HepG2 (cell line): ENCODE results near the gene EIF1AD. TPM values are rescaled to one million over a fixed set of nuclear protein-coding genes. Genes with fewer than 3 reads are reported as not detected.

ENCODE experiments used
- ATAC-seq: fragments of 200-7000 bp; cut with Tn5 transposase; 3 replicates; pipeline ENCODE4 v1.9.1; 2020; ENCODE audit warnings: mild to moderate bottlenecking, moderate library complexity
- BruUV-seq: library from RNA; stranded (reverse); fragments of 400-500 nt; replicated peaks from 2 replicates; lab custom pipeline; 2021; lab: Mats Ljungman, UMichigan
- CTCF ChIA-PET: fragments of 300-600 bp; formaldehyde crosslinking; extraction: SDS; loops from one replicate; lab custom pipeline; 2021; ENCODE audit warnings: low total read pairs, inconsistent platforms, low intra/inter-chr PET ratio; lab: Yijun Ruan, JAX
- POLR2A ChIA-PET: fragments of 350-600 bp; sonication (Branson Sonifier 250); formaldehyde crosslinking; loops from one replicate; lab custom pipeline; 2020; ENCODE audit warnings: antibody characterized with exemption, inconsistent platforms; lab: Yijun Ruan, JAX
- DNase-seq: peaks from one replicate; pipeline ENCODE4 v3.0.0-alpha.2; 2015; ENCODE audit warnings: low spot score
- FAIRE-seq: peaks from 3 replicates; lab custom pipeline; 2011; peaks lifted over from hg19 to GRCh38; lab: Jason Lieb, UNC
- H2AFZ ChIP-seq: one replicate; pipeline ENCODE4 v1.6.1; 2011; ENCODE audit warnings: low read length, inconsistent platforms
- H3K27ac ChIP-seq: fragments of 300-600 bp; 3 replicates; pipeline ENCODE4 v1.8.0; 2011; ENCODE audit warnings: mixed run types, mild to moderate bottlenecking, mixed read lengths, low read length, inconsistent platforms; ENCODE audit not compliant: insufficient read depth; ENCODE audit errors: extremely low read length
- H3K27me3 ChIP-seq, 2 experiments: fragments of 200-600 bp in 1 of 2; 2 replicates in 1 of 2; 3 replicates in 1 of 2; pipeline versions ENCODE4 v1.6.0 to v1.8.0; 2011; ENCODE audit warnings: low read length in 2 of 2, mild to moderate bottlenecking in 2 of 2, moderate library complexity in 2 of 2, inconsistent platforms in 1 of 2; ENCODE audit not compliant: insufficient read depth in 2 of 2, control insufficient read depth in 1 of 2
- H3K36me3 ChIP-seq, 2 experiments: fragments of 200-600 bp in 1 of 2; replicated peaks in 1 of 2; 2 replicates in 1 of 2; 3 replicates in 1 of 2; pipeline versions ENCODE4 v1.5.1 to v1.8.0; 2011; ENCODE audit warnings: low read length in 2 of 2, inconsistent platforms in 1 of 2; ENCODE audit not compliant: insufficient read depth in 2 of 2, control insufficient read depth in 1 of 2
- H3K4me1 ChIP-seq: 2 replicates; pipeline ENCODE4 v1.5.1; 2012; ENCODE audit warnings: low read length, inconsistent platforms; ENCODE audit not compliant: insufficient read depth
- H3K4me2 ChIP-seq: 2 replicates; pipeline ENCODE4 v1.6.0; 2011; ENCODE audit warnings: low read depth, low read length, inconsistent platforms
- H3K4me3 ChIP-seq, 3 experiments: fragments of 200-600 bp in 1 of 3; sonication (generic), shearing (Covaris generic) in 1 of 3; replicated peaks in 1 of 3; 2 replicates each; pipeline ENCODE4 v1.5.1; 2011 to 2016; ENCODE audit warnings: low read length in 3 of 3, inconsistent platforms in 2 of 3, low read depth in 2 of 3, mild to moderate bottlenecking in 2 of 3, control low read depth in 1 of 3, mixed read lengths in 1 of 3; ENCODE audit not compliant: insufficient read depth in 1 of 3
- H3K79me2 ChIP-seq: one replicate; pipeline ENCODE4 v1.6.1; 2011; ENCODE audit warnings: low read length, inconsistent platforms; ENCODE audit not compliant: insufficient read depth
- H3K9ac ChIP-seq: 2 replicates; pipeline ENCODE4 v1.6.0; 2011; ENCODE audit warnings: mild to moderate bottlenecking, low read depth, low read length, inconsistent platforms; ENCODE audit not compliant: insufficient read depth
- H3K9me3 ChIP-seq: 2 replicates; pipeline ENCODE4 v1.5.1; 2012; ENCODE audit warnings: mild to moderate bottlenecking, low read length
- H4K20me1 ChIP-seq: 2 replicates; pipeline ENCODE4 v1.6.0; 2011; ENCODE audit warnings: inconsistent platforms, mild to moderate bottlenecking, low read length, moderate library complexity; ENCODE audit not compliant: insufficient read depth
- AGO2 ChIP-seq: fragments of 200-400 bp; formaldehyde crosslinking; optimal IDR thresholded peaks from 2 replicates; pipeline ENCODE3; 2017; ENCODE audit warnings: mild to moderate bottlenecking, low read depth, low read length, moderate library complexity
- E2F1 ChIP-seq: sonication (generic); formaldehyde crosslinking; IDR thresholded peaks from 2 replicates; pipeline ENCODE4 v1.5.0; 2020; ENCODE audit warnings: missing genetic modification reagents
- ZNF549 ChIP-seq: sonication (generic); formaldehyde crosslinking; IDR thresholded peaks from 2 replicates; pipeline ENCODE4 v1.5.0; 2020; ENCODE audit warnings: missing genetic modification reagents
- ZNF775 ChIP-seq: sonication (generic); formaldehyde crosslinking; IDR thresholded peaks from 2 replicates; pipeline ENCODE4 v1.4.0; 2020; ENCODE audit warnings: missing genetic modification reagents, mild to moderate bottlenecking, moderate library complexity, borderline replicate concordance
- WGBS: methylation state at CpG from one replicate; pipeline ENCODE4 v1.1.6; 2017; ENCODE audit warnings: low lambda C conversion rate; 5-methylcytosine and 5-hydroxymethylcytosine counted together
- in situ Hi-C: cut with HindIII; loops from 2 replicates; pipeline ENCODE4 v1.10.0; 2017; ENCODE audit warnings: low pct_unique_long_range_greater_than_20kb; ENCODE audit not compliant: extremely low pct_ligation_motif_present
- intact Hi-C: fragments of 100-400 bp; cut with micrococcal nuclease; formaldehyde crosslinking; loops from one replicate; pipeline ENCODE4 v1.10.0; 2022; ENCODE audit not compliant: unreplicated experiment
- polyA plus RNA-seq, 8 experiments: library from polyadenylated mRNA; depleted of rRNA in 3 of 8; stranded (reverse) in 7 of 8; unstranded in 1 of 8; fragments of >200 nt; fragmentation: Illumina TruSeq in 4 of 8; extraction: Trizol in 4 of 8; gene quantifications; 2 replicates each; pipeline versions ENCODE4 v1.2.1 to v1.2.3, GENCODE V29; 2011 to 2016; ENCODE audit warnings: low read depth in 4 of 8, missing spikeins in 1 of 8, mixed read lengths in 1 of 8; ENCODE audit not compliant: insufficient read depth in 1 of 8
- total RNA-seq, 5 experiments: library from RNA; depleted of rRNA; stranded (reverse); fragments of >200 nt; fragmentation: Illumina TruSeq; extraction: Trizol; gene quantifications; 2 replicates each; pipeline ENCODE4 v1.2.3, GENCODE V29; 2016; ENCODE audit warnings: low read depth in 1 of 5
- TF ChIP-seq, protein P1 (sequence below): sonication (generic); formaldehyde crosslinking; IDR thresholded peaks from 2 replicates; pipeline ENCODE4 v1.4.0; 2020; ENCODE audit warnings: missing genetic modification reagents

Gene EIF1AD
- total and polyA plus RNA-seq, 2 of the 13 experiments (the other 11 are each of a cell fraction or from before 2014, with no cell fraction given): 18.2 to 30.8 TPM

DNA sequence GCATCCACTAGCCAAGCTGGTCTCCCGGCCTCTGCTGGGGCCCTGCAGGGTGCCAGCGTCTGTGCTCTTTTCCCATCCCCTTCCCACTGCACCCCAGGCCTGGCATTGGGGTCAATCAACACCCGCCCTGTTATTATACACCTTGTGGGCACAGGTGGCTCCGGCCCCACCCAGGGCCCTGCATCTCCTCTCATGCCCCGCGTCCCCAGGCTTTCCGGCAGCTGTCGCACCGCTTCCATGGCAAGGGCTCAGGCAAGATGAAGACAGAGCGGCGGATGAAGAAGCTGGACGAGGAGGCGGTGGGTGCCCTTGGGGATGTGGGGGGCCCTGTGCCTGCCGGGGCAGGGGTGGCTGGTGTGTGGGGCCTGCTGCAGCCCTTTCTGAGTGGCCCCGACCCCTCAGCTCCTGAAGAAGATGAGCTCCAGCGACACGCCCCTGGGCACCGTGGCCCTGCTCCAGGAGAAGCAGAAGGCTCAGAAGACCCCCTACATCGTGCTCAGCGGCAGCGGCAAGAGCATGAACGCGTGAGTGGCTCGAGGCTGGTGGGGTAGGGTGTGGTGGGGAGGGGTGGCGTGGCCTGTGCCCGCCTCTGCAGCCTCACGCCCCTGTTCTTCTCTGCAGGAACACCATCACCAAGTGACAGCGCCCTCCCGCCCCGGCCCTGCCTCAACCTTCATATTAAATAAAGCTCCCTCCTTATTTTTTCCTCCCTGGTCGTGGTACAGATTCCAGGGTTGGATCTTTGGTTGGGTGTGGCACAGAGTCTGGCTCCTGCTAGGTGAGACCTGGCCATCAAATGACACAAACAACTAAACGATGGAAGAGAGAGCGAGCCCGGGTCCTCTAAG is 23.3 kb downstream of the EIF1AD start:
- CTCF ChIA-PET: no interaction called here
- no peak overlapping the region for H3K9ac ChIP-seq
- H3K27ac ChIP-seq: no peak overlapping the region
- no peak overlapping the region for H2AFZ ChIP-seq
- POLR2A ChIA-PET: no interaction called here
- in situ Hi-C loops: no loop called here
- intact Hi-C loops: no loop called here
- H3K79me2 ChIP-seq: no peaks in the 10 kb centered on the region
- peaks cover 5 to 19% of the 10 kb centered on the region in 2 experiments; a peak in 4 of 5 replicates for H3K36me3 ChIP-seq
- H4K20me1 ChIP-seq: no peaks in the 10 kb centered on the region
- WGBS: 96% methylated on average over 30 of the region's 34 CpGs
- DNase-seq (no peak), ATAC-seq (no peak), FAIRE-seq (no peak)
- no peak for TF ChIP-seq ZNF549
- TF ChIP-seq AGO2: peak; percentile 27
- H3K4me3 ChIP-seq: no peak overlapping the region
- peaks cover 7% of the 10 kb centered on the region for H3K4me1 ChIP-seq
- H3K27me3 ChIP-seq: no peaks in the 10 kb centered on the region; a peak in 1 of 5 replicates
- no TSS peak for BruUV-seq
- no peaks in the 10 kb centered on the region for H3K9me3 ChIP-seq
- no peak overlapping the region for H3K4me2 ChIP-seq

DNA sequence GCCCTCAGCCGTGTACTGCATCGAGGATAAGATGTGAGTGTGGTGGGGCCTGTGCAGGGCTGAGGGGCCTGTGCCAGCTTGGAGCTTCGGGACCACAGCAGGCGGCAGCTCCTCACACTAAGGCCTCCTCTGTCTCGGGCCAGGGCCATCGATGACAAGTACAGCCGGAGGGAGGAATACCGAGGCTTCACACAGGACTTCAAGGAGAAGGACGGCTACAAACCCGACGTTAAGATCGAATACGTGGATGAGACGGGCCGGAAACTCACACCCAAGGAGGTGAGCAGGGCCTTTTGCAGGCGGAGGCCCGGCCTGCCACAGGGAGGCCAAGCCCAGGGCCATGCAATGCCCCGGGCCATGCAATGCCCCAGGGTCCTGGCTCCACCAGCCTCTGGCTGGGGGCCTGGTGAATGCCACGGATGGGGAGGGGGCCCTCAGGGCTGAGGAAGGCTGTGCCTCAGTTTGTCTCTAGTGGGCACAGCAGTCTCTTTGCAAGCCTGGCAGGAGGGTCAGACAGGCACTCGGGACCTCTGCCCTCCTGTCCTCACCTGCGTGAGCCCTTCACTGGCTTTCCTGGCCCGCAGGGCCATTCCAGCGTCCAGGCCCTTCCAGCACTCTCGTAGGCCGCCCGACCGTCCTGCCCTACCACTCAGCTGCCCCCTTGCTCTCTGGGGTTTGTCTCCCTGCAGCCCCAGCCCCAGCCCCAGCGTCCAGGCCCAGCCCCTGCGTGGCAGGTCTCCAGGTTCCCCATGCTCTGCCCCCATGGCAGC is 24.2 kb downstream of the EIF1AD start:
- H3K36me3 ChIP-seq: peaks cover 5 to 24% of the 10 kb centered on the region in 2 experiments
- H3K4me1 ChIP-seq: no peaks in the 10 kb centered on the region
- no peaks in the 10 kb centered on the region for H4K20me1 ChIP-seq
- WGBS: 95% methylated on average over 24 of the region's 29 CpGs
- DNase-seq (no peak), ATAC-seq (no peak), FAIRE-seq (no peak)
- H3K27ac ChIP-seq: no peak overlapping the region
- intact Hi-C loops: no loop called here
- POLR2A ChIA-PET: no interaction called here
- H3K4me2 ChIP-seq: no peak overlapping the region
- CTCF ChIA-PET: no interaction called here
- no peaks in the 10 kb centered on the region for H3K9me3 ChIP-seq
- no peaks in the 10 kb centered on the region for H3K79me2 ChIP-seq
- no TSS peak for BruUV-seq
- H3K27me3 ChIP-seq: no peaks in the 10 kb centered on the region; a peak in 1 of 5 replicates
- H3K9ac ChIP-seq: no peak overlapping the region
- H3K4me3 ChIP-seq: no peak overlapping the region
- in situ Hi-C loops: no loop called here
- no peak overlapping the region for H2AFZ ChIP-seq
- no peak for TF ChIP-seq E2F1 (CRISPR knock-in tag)
- TF ChIP-seq ZNF775 (CRISPR knock-in tag): no peak
- TF ChIP-seq, protein P1, sequence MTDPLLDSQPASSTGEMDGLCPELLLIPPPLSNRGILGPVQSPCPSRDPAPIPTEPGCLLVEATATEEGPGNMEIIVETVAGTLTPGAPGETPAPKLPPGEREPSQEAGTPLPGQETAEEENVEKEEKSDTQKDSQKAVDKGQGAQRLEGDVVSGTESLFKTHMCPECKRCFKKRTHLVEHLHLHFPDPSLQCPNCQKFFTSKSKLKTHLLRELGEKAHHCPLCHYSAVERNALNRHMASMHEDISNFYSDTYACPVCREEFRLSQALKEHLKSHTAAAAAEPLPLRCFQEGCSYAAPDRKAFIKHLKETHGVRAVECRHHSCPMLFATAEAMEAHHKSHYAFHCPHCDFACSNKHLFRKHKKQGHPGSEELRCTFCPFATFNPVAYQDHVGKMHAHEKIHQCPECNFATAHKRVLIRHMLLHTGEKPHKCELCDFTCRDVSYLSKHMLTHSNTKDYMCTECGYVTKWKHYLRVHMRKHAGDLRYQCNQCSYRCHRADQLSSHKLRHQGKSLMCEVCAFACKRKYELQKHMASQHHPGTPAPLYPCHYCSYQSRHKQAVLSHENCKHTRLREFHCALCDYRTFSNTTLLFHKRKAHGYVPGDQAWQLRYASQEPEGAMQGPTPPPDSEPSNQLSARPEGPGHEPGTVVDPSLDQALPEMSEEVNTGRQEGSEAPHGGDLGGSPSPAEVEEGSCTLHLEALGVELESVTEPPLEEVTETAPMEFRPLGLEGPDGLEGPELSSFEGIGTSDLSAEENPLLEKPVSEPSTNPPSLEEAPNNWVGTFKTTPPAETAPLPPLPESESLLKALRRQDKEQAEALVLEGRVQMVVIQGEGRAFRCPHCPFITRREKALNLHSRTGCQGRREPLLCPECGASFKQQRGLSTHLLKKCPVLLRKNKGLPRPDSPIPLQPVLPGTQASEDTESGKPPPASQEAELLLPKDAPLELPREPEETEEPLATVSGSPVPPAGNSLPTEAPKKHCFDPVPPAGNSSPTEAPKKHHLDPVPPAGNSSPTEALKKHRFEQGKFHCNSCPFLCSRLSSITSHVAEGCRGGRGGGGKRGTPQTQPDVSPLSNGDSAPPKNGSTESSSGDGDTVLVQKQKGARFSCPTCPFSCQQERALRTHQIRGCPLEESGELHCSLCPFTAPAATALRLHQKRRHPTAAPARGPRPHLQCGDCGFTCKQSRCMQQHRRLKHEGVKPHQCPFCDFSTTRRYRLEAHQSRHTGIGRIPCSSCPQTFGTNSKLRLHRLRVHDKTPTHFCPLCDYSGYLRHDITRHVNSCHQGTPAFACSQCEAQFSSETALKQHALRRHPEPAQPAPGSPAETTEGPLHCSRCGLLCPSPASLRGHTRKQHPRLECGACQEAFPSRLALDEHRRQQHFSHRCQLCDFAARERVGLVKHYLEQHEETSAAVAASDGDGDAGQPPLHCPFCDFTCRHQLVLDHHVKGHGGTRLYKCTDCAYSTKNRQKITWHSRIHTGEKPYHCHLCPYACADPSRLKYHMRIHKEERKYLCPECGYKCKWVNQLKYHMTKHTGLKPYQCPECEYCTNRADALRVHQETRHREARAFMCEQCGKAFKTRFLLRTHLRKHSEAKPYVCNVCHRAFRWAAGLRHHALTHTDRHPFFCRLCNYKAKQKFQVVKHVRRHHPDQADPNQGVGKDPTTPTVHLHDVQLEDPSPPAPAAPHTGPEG (CRISPR knock-in tag): no peak
